ENCODE data around the gene SMARCA4.

The SMARCA4 gene

DNA sequence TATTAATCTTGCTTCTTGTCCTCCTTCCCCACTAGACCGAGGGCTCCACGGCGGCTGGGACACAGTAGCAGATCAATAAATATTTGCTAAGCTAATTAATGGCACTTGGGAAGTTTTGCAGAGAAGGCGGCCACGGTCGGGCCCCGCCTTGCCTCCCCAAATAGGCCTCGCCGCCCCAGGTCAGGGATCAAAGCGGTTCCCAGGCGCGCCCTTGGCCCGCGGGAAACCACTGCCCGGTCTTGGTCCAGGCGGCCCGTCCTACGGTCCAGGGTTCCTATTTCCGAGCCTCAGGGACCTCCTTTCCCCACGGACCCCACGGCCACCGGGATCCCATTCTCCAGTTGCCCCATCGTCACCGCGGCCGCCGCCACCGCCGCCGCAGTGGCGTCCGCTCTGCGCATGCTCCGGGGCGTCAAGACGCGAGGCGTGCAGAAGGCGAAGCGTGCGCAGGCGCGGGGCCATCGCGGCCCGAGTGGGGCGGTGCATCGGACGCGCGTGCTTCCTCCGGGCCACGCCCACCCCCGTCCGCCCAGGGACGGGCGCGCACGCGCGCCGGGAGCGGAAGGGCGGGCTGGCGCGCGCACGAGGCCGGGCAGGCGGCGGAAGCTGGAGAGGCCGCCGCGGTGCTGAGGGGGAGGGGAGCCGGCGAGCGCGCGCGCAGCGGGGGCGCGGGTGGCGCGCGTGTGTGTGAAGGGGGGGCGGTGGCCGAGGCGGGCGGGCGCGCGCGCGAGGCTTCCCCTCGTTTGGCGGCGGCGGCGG, at the start of gene SMARCA4:
Gene SMARCA4, plus strand, starts transcription at position 717 of the 759 bp plus-strand sequence. CDS start 23,122 bp downstream, outside the sequence.
- peak; percentile 97 for DNase-seq

DNA sequence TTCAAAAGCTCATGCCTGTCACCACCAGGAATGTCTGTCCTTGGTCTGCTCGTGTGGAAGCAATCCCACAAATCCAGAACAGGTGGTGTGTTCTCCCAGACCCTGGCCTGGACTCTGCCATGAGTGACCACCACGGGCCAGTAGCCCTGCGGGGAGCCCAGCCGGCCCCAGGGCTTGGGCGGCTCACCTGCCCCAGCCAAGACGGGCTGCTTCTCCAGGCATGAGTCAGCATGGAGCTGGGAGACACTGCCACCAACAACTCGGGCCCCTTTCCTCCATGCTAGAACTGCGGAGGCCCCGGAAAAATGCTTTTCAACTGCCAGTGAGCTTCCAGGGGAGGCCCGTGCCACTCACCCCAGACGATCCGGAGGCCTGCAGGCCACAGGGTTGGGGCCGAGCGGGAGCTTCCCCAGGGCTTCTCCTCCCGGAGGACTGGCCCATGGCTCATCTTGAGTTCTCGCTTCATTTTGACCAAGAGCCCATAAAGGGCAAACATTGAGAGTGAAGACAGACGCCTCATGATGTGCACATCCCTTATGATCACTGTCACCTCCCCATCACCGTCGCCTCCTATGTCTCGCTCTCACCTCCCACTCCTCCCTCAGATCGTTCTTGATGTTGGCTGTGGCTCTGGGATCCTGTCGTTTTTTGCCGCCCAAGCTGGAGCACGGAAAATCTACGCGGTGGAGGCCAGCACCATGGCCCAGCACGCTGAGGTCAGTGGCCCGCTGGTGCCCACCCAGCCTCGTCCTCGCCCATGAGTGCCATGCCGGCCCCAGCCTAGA, 49.1 kb upstream of the SMARCA4 start:
- no peak for DNase-seq

GRCh38 chr19:10912619-10913018, 48.2 kb upstream of the SMARCA4 start:
- DNase-seq, result no peak

DNA sequence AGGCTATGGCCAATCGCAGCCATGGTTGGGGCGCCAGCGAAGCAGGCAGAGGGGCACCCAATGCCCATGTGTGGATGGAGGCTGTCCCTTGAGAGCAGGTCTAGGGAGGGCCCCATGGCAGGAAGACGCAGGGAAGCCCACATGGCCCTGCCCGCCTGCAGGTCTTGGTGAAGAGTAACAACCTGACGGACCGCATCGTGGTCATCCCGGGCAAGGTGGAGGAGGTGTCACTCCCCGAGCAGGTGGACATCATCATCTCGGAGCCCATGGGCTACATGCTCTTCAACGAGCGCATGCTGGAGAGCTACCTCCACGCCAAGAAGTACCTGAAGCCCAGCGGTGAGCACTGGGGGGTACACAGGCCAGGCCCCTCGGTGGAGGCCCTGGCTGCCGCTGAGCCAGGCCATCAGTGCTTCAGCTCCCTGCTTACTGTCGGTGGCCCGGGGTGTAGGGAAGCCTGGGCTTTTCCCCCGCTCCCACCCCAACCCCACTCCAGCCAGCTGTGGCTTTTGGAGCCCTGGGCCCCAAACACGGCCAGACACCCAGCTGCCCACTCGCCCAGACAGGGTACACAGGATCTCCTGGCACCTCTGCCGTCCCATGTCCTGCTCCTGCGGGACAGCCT, 47.0 kb upstream of the SMARCA4 start:
- DNase-seq, result no peak

DNA sequence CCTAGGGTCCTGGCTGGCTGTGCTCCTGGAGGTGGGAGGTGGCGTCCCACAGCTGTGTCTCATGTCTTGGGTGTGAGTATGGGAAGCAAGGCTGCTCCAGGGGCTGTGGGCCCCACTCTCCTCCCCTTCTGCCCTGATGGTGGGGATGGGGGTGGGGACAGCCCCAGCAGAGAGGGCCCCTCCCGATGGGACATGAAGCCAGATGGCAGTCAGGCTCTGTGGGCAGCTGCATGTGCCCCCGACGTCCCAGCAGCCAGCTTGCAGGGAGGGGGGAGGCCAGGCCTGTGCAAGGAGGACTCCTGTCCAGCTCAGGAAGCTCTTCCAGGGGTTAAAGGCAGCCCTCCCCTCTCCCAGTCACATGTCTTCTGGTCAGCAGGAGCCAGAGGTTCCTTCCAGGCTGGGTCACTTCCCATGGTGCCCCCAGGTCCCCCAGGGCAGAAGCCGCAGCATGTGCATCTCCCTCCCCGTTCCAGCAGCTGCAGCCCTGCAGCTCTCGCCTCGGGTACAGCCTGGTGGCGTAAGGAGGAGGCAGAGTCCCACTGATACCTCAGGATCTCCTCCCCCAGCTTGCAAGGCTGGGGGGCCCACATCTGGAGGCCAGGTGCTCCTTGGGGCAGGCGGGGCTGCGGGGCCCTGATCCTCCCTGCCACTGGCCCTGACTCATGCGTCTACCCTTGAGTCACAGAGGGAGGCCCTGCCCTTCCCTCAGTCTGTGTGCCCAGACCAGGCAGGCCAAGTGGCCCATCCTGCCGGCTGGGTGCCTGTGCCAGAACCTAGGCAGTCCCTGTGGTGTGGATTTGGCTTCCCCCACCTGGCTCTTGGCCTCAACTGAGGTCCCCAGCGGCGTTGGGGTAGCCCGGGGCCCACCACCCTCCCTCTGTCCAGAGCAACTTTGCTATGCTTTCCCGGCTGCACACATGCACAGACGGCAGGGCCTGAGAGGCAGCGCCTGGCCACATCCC, 45.4 kb upstream of the SMARCA4 start:
- DNase-seq, result no peak

- DNase-seq, result no peak
These were observed 44.2 kb upstream of the SMARCA4 start for GRCh38 chr19:10916602-10917001.

- peak; percentile 23 for DNase-seq
These were observed 42.5 kb upstream of the SMARCA4 start for GRCh38 chr19:10918359-10918758.

DNA sequence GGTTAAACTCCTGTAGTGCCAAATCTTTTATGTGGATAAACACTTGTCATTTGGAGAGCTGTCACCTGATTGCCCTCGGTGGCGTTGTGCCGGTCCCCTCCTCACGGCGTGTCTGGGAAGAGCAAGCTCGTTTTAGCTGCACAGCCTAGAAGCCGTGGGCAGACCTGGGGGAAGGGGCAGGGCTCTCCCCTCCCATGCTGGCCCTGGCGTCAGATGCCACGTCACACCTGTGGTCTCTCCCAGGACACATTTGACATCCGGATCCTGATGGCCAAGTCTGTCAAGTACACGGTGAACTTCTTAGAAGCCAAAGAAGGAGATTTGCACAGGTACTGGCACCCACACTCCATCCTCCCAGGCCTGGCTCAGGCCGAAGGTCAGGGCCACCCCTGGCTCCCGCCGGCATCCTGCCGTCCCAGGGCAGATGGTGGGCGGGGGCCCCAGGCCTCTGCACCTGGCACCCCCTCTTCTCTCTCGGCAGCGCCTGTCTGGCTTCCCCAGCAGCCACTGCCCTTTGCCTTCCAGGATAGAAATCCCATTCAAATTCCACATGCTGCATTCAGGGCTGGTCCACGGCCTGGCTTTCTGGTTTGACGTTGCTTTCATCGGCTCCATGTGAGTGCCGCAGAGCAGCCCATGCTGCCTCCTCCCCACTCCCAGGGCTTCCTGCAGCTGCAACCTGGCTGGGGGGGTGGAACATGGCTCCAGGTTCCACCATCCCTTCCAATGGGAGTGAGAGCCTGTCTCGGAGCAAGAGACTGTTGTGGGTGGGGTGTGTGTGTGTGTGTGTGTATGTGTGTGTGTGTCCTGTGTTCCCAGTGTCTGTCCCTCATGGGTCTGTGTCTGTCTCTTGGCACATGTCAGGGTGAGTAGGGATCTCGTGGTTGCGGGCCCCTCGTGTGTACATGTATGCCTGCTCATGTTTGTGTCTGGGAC, 41.2 kb upstream of the SMARCA4 start:
- DNase-seq, result peak; percentile 82

DNA sequence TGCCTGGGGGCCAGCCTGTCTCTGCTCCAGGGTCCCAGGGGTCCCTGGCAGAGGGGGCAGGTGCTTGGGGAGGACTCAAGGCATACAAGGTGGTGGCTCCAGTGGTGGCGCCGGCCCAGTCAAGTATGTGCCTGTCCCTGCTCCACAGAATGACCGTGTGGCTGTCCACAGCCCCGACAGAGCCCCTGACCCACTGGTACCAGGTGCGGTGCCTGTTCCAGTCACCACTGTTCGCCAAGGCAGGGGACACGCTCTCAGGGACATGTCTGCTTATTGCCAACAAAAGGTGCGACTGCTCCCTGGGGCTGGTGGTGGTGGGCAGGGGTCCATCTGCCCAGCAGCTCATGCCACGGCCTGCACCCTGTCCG, 40.6 kb upstream of the SMARCA4 start:
- no peak for DNase-seq

GRCh38 chr19:10920781-10921180, 40.0 kb upstream of the SMARCA4 start:
- no peak for DNase-seq

DNA sequence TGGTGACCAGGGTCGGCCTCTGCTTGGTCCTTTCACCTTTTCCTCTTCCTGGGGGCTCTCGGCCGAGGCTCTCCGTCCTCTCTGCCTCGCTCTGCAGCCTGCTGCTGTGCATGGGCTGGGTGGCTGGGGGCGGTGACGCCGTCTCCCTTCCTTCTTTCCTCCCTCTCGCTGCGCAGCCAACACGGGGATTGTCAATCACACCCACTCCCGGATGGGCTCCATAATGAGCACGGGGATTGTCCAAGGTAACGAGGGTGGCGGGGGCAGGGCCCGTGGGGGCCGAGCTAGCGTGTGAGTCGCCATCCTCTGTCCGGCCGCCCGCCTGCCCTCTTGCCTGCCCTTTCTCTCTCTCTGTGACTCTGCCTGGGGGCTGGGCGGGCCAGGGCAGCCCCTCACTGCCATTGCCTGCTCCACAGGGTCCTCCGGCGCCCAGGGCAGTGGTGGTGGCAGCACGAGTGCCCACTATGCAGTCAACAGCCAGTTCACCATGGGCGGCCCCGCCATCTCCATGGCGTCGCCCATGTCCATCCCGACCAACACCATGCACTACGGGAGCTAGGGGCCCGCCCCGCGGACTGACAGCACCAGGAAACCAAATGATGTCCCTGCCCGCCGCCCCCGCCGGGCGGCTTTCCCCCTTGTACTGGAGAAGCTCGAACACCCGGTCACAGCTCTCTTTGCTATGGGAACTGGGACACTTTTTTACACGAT, 39.5 kb upstream of the SMARCA4 start:
- no peak for DNase-seq

- no peak for DNase-seq
These were observed 38.8 kb upstream of the SMARCA4 start for GRCh38 chr19:10921910-10922637.

- no peak for DNase-seq
These were observed 38.2 kb upstream of the SMARCA4 start for GRCh38 chr19:10922638-10923014.

GRCh38 chr19:10923260-10924112, 37.3 kb upstream of the SMARCA4 start:
- DNase-seq, result no peak

- no peak for DNase-seq
These were observed 36.2 kb upstream of the SMARCA4 start for GRCh38 chr19:10924597-10924996.

GRCh38 chr19:10927730-10928562, 32.9 kb upstream of the SMARCA4 start:
- no peak for DNase-seq

GRCh38 chr19:10928563-10929401, 32.0 kb upstream of the SMARCA4 start, which contains the start of the genes TIMM29 and YIPF2:
Gene TIMM29, plus strand, starts transcription at chr19:10928811. Its CDS starts 12 bp downstream, at chr19:10928823.
Gene YIPF2, minus strand, starts transcription at chr19:10928639. Its CDS starts 229 bp downstream, at chr19:10928410.
- DNase-seq, result peak; percentile 98
